K562 (cell line): ENCODE results near the gene KRT77. TPM values are rescaled to one million over a fixed set of nuclear protein-coding genes. Genes with fewer than 3 reads are reported as not detected.

ENCODE experiments used
- ATAC-seq: fragments of 200-7000 bp; cut with Tn5 transposase; 3 replicates; pipeline ENCODE4 v1.9.1; 2020; ENCODE audit warnings: moderate library complexity
- BruUV-seq: library from RNA; stranded (reverse); fragments of 400-500 nt; replicated peaks from 2 replicates; lab custom pipeline; 2021; lab: Mats Ljungman, UMichigan
- CTCF ChIA-PET: fragments of 300-600 bp; formaldehyde crosslinking; extraction: SDS; loops from one replicate; lab custom pipeline; 2021; ENCODE audit warnings: low intra/inter-chr PET ratio; lab: Yijun Ruan, JAX
- POLR2A ChIA-PET: fragments of 300-600, 350-650 bp; sonication (Branson Sonifier 250); formaldehyde crosslinking; extraction: SDS; loops from one replicate; lab custom pipeline; 2021; ENCODE audit warnings: antibody characterized with exemption, inconsistent platforms; lab: Yijun Ruan, JAX
- DNase-seq, 4 experiments: peaks; one replicate each; pipeline versions ENCODE4 v3.0.0 to v3.0.0-alpha.2; 2011 to 2018; ENCODE audit warnings: low spot score in 3 of 4, mixed read lengths in 3 of 4; ENCODE audit errors: extremely low read depth in 1 of 4
- FAIRE-seq: peaks from 2 replicates; lab custom pipeline; 2011; peaks lifted over from hg19 to GRCh38; lab: Jason Lieb, UNC
- H2AFZ ChIP-seq: 2 replicates; pipeline ENCODE4 v1.6.0; 2011; ENCODE audit warnings: low read depth, low read length, control low read depth, inconsistent platforms
- H3K27ac ChIP-seq: fragments of 200-600 bp; 3 replicates; pipeline ENCODE4 v1.8.0; 2011; ENCODE audit warnings: low read depth, mild to moderate bottlenecking, control low read depth, inconsistent platforms, low read length, moderate library complexity, mixed read lengths; ENCODE audit errors: extremely low read depth
- H3K27me3 ChIP-seq, 2 experiments: fragments of 300-600 bp in 1 of 2; 2 replicates in 1 of 2; 3 replicates in 1 of 2; pipeline versions ENCODE4 v1.6.0 to v1.8.0; 2011; ENCODE audit warnings: inconsistent platforms in 2 of 2, low read length in 2 of 2, mild to moderate bottlenecking in 1 of 2, mixed read lengths in 1 of 2, moderate library complexity in 1 of 2; ENCODE audit not compliant: control insufficient read depth in 2 of 2, insufficient read depth in 2 of 2
- H3K36me3 ChIP-seq: fragments of 300-600 bp; 3 replicates; pipeline ENCODE4 v1.8.0; 2011; ENCODE audit warnings: mild to moderate bottlenecking, low read length, inconsistent platforms; ENCODE audit not compliant: control insufficient read depth, insufficient read depth
- H3K4me1 ChIP-seq, 2 experiments: fragments of 200-600 bp in 1 of 2; replicated peaks in 1 of 2; 2 replicates in 1 of 2; 3 replicates in 1 of 2; pipeline versions ENCODE4 v1.5.1 to v1.8.0; 2011; ENCODE audit warnings: inconsistent platforms in 2 of 2, low read length in 2 of 2, mild to moderate bottlenecking in 1 of 2, mixed read lengths in 1 of 2, moderate library complexity in 1 of 2; ENCODE audit not compliant: control insufficient read depth in 2 of 2, insufficient read depth in 2 of 2
- H3K4me2 ChIP-seq: 2 replicates; pipeline ENCODE4 v1.6.1; 2011; ENCODE audit warnings: low read length, control low read depth, inconsistent platforms, mixed read lengths; ENCODE audit not compliant: insufficient read depth
- H3K4me3 ChIP-seq: fragments of 200-600 bp; sonication (generic), shearing (Covaris generic); 2 replicates; pipeline ENCODE4 v1.5.1; 2016; ENCODE audit warnings: control low read depth, inconsistent platforms
- H3K79me2 ChIP-seq: fragments of 200-600 bp; 3 replicates; pipeline ENCODE4 v1.8.0; 2011; ENCODE audit warnings: low read length, inconsistent platforms; ENCODE audit not compliant: control insufficient read depth, insufficient read depth
- H3K9ac ChIP-seq, 2 experiments: 2 replicates each; pipeline versions ENCODE4 v1.6.0 to v1.6.1; 2011; ENCODE audit warnings: low read depth in 2 of 2, low read length in 2 of 2, control low read depth in 1 of 2, inconsistent platforms in 1 of 2, mild to moderate bottlenecking in 1 of 2, mixed read lengths in 1 of 2; ENCODE audit not compliant: insufficient read depth in 1 of 2
- H3K9me1 ChIP-seq: one replicate; pipeline ENCODE4 v1.6.0; 2011; ENCODE audit warnings: inconsistent platforms, mild to moderate bottlenecking, low read length, moderate library complexity; ENCODE audit not compliant: control insufficient read depth, insufficient read depth
- H3K9me3 ChIP-seq: replicated peaks from 2 replicates; pipeline ENCODE4 v1.5.1; 2011; ENCODE audit warnings: low read depth, low read length, inconsistent platforms; ENCODE audit not compliant: control insufficient read depth, insufficient read depth
- H4K20me1 ChIP-seq: replicated peaks from 2 replicates; pipeline ENCODE4 v1.6.1; 2011; ENCODE audit warnings: low read length, inconsistent platforms, mixed read lengths; ENCODE audit not compliant: control insufficient read depth, insufficient read depth
- AFF4 ChIP-seq: sonication (generic); formaldehyde crosslinking; IDR thresholded peaks from 2 replicates; pipeline ENCODE4 v1.8.0; 2023; ENCODE audit warnings: mild to moderate bottlenecking, missing genetic modification reagents
- ELK3 ChIP-seq: fragments of 450-650 bp; formaldehyde crosslinking; IDR thresholded peaks from 2 replicates; pipeline ENCODE4 v1.4.0; 2020; ENCODE audit warnings: mild to moderate bottlenecking
- HIVEP1 ChIP-seq: fragments of 250-450 bp; sonication (Bioruptor Pico); IDR thresholded peaks from 2 replicates; pipeline ENCODE4 v1.4.0; 2020; ENCODE audit warnings: mild to moderate bottlenecking
- KAT2B ChIP-seq: IDR thresholded peaks from one replicate; pipeline ENCODE4 v1.6.1; 2012; ENCODE audit warnings: low read depth, mild to moderate bottlenecking, control low read depth, inconsistent platforms, low read length, moderate library complexity
- MAX ChIP-seq: sonication (generic); formaldehyde crosslinking; IDR thresholded peaks from 2 replicates; pipeline ENCODE4 v1.9.0; 2022; ENCODE audit warnings: mild to moderate bottlenecking, missing genetic modification reagents
- MTA3 ChIP-seq: fragments of 450-650 bp; formaldehyde crosslinking; IDR thresholded peaks from 2 replicates; pipeline ENCODE4 v1.6.1; 2017; ENCODE audit warnings: mild to moderate bottlenecking, borderline replicate concordance
- PPARD ChIP-seq: fragments of 250-450 bp; sonication (Bioruptor Pico); IDR thresholded peaks from 2 replicates; pipeline ENCODE4 v1.8.0; 2022; ENCODE audit warnings: inconsistent platforms, mild to moderate bottlenecking, moderate library complexity
- RBM25 ChIP-seq: fragments of 200-400 bp; formaldehyde crosslinking; IDR thresholded peaks from 2 replicates; pipeline ENCODE4 v1.6.1; 2018; ENCODE audit warnings: low read length, low read depth, moderate library complexity; ENCODE audit not compliant: severe bottlenecking
- SIRT6 ChIP-seq: IDR thresholded peaks from one replicate; pipeline ENCODE4 v1.6.1; 2012; ENCODE audit warnings: low read depth, mild to moderate bottlenecking, control low read depth, inconsistent platforms, low read length, moderate library complexity
- TAF15 ChIP-seq: fragments of 200-400 bp; formaldehyde crosslinking; IDR thresholded peaks from 2 replicates; pipeline ENCODE4 v1.6.1; 2017; ENCODE audit warnings: mild to moderate bottlenecking, low read depth, low read length, moderate library complexity
- TCF7L2 ChIP-seq: fragments of 150-350 bp; IDR thresholded peaks from 2 replicates; pipeline ENCODE4 v1.6.1; 2016; ENCODE audit warnings: low read depth, mild to moderate bottlenecking, low read length, moderate library complexity
- TFE3 ChIP-seq: fragments of 450-650 bp; formaldehyde crosslinking; IDR thresholded peaks from 2 replicates; pipeline ENCODE4 v1.4.0; 2020; ENCODE audit warnings: mild to moderate bottlenecking, mixed read lengths
- TOE1 ChIP-seq, 2 experiments: fragments of 450-650 bp in 1 of 2; sonication (generic) in 1 of 2; formaldehyde crosslinking in 1 of 2; IDR thresholded peaks; 2 replicates each; pipeline versions ENCODE4 v1.7.1 to v1.8.0; 2016 to 2022; ENCODE audit warnings: borderline replicate concordance in 2 of 2, mild to moderate bottlenecking in 2 of 2, antibody characterized with exemption in 1 of 2, inconsistent platforms in 1 of 2, low read depth in 1 of 2, missing genetic modification reagents in 1 of 2, moderate library complexity in 1 of 2
- ZNF324 ChIP-seq: fragments of 250-450 bp; sonication (Bioruptor Pico); IDR thresholded peaks from 2 replicates; pipeline ENCODE4 v1.4.0; 2020; ENCODE audit warnings: mild to moderate bottlenecking
- WGBS: fragments of 100-300 bp; shearing (Covaris generic); methylation state at CpG from one replicate; pipeline ENCODE4 v1.1.6; 2016; ENCODE audit warnings: low coverage, mixed read lengths; ENCODE audit not compliant: insufficient coverage; ENCODE audit errors: missing lambda C conversion rate; 5-methylcytosine and 5-hydroxymethylcytosine counted together
- in situ Hi-C: fragments of 300-500 bp; cut with MboI; formaldehyde crosslinking; loops from 4 replicates; pipeline ENCODE4 v1.15.0; 2018; ENCODE audit warnings: inconsistent platforms, mixed read lengths
- intact Hi-C: fragments of 100-400 bp; cut with micrococcal nuclease; formaldehyde crosslinking; loops from 2 replicates; pipeline ENCODE4 v1.14.2; 2022
- polyA plus RNA-seq, 8 experiments: library from polyadenylated mRNA; depleted of rRNA in 4 of 8; stranded (reverse) in 5 of 8; unstranded in 3 of 8; fragments of >200 nt; fragmentation: Nextera tagmentation in 2 of 8; fragmentation: Illumina TruSeq in 1 of 8; extraction: Ambion mirVana in 2 of 8; extraction: Trizol in 1 of 8; gene quantifications; 2 replicates each; pipeline versions ENCODE4 v1.2.1 to v1.2.3, GENCODE V29; 2011 to 2014; ENCODE audit warnings: inconsistent platforms in 1 of 8, missing spikeins in 1 of 8
- total RNA-seq, 7 experiments: library from RNA; depleted of rRNA in 6 of 7; stranded (reverse); fragments of >200 nt in 6 of 7; fragmentation: Illumina TruSeq in 2 of 7; extraction: Trizol in 2 of 7; gene quantifications; 2 replicates each; pipeline versions ENCODE4 v1.2.1 to v1.2.3, GENCODE V29; 2011 to 2021; ENCODE audit warnings: low replicate concordance in 1 of 7

KRT77 gene
- total and polyA plus RNA-seq, 9 of the 15 experiments (the other 6 are each of a cell fraction or from before 2014, with no cell fraction given): not detected

GRCh38 chr12:52742822-52743457 is 39.6 kb upstream of the KRT77 start (continued):
- TF ChIP-seq TFE3 (no peak), MAX (CRISPR knock-in tag) (no peak), KAT2B (no peak), ZNF324 (CRISPR knock-in tag) (no peak), HIVEP1 (CRISPR knock-in tag) (no peak), TOE1 (IDR thresholded peaks at IDR 0.05; ENCODE audit: borderline replicate concordance) (no peak), TOE1 (CRISPR knock-in tag; IDR thresholded peaks at IDR 0.05; ENCODE audit: borderline replicate concordance, low read depth) (no peak), TCF7L2 (no peak)

GRCh38 chr12:52742196-52742580 is 38.9 kb upstream of the KRT77 start:
- Histone ChIP-seq H3K27me3 (peaks cover 0 to 13% of the 10 kb centered on the region in 2 experiments; a peak in 3 of 5 replicates), H2AFZ (no peak overlapping the region), H4K20me1 (no peaks in the 10 kb centered on the region; the same call in 1 of the 2 replicates), H3K4me1 (peaks cover 0 to 4% of the 10 kb centered on the region in 2 experiments; a peak in 1 of 5 replicates), H3K4me3 (no peak overlapping the region), H3K79me2 (no peaks in the 10 kb centered on the region), H3K4me2 (no peak overlapping the region), H3K27ac (no peak overlapping the region), H3K9ac (no peak overlapping the region), H3K9me1 (no peaks in the 10 kb centered on the region), H3K36me3 (no peaks in the 10 kb centered on the region), H3K9me3 (no peaks in the 10 kb centered on the region)
- FAIRE-seq (no peak), ATAC-seq (no peak), DNase-seq (no peak)
- ChIA-PET CTCF (no interaction called here), POLR2A (no interaction called here)
- intact Hi-C loops: no loop called here
- in situ Hi-C loops: no loop called here
- 2% methylated on average over 7 of the region's 7 CpGs for WGBS
- no TSS peak for BruUV-seq
- TF ChIP-seq SIRT6: no peak
- no peak for TF ChIP-seq MTA3
- no peak for TF ChIP-seq PPARD (CRISPR knock-in tag)
- TF ChIP-seq TAF15: no peak
- no peak for TF ChIP-seq AFF4 (CRISPR knock-in tag)
- no peak for TF ChIP-seq ELK3 (CRISPR knock-in tag)
- no peak for TF ChIP-seq RBM25
